ENCODE measurements around the gene CCSAP.

- TF ChIP-seq, protein P1, sequence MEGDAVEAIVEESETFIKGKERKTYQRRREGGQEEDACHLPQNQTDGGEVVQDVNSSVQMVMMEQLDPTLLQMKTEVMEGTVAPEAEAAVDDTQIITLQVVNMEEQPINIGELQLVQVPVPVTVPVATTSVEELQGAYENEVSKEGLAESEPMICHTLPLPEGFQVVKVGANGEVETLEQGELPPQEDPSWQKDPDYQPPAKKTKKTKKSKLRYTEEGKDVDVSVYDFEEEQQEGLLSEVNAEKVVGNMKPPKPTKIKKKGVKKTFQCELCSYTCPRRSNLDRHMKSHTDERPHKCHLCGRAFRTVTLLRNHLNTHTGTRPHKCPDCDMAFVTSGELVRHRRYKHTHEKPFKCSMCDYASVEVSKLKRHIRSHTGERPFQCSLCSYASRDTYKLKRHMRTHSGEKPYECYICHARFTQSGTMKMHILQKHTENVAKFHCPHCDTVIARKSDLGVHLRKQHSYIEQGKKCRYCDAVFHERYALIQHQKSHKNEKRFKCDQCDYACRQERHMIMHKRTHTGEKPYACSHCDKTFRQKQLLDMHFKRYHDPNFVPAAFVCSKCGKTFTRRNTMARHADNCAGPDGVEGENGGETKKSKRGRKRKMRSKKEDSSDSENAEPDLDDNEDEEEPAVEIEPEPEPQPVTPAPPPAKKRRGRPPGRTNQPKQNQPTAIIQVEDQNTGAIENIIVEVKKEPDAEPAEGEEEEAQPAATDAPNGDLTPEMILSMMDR (IDR thresholded peaks at IDR 0.05): no peak
- TF ChIP-seq POLR2A (IDR thresholded peaks at IDR 0.05): no peak
These were observed 34.6 kb upstream of the CCSAP start for GRCh38 chr1:229377429-229377828.

All from uterus (tissue), 2 donors.